ENCODE results near the gene RPTOR. TPM values are rescaled to one million over a fixed set of nuclear protein-coding genes. Genes with fewer than 3 reads are reported as not detected.

Gene RPTOR
- total RNA-seq, 2 experiments from 2014 or later, result 48.1 to 87.8 TPM

DNA sequence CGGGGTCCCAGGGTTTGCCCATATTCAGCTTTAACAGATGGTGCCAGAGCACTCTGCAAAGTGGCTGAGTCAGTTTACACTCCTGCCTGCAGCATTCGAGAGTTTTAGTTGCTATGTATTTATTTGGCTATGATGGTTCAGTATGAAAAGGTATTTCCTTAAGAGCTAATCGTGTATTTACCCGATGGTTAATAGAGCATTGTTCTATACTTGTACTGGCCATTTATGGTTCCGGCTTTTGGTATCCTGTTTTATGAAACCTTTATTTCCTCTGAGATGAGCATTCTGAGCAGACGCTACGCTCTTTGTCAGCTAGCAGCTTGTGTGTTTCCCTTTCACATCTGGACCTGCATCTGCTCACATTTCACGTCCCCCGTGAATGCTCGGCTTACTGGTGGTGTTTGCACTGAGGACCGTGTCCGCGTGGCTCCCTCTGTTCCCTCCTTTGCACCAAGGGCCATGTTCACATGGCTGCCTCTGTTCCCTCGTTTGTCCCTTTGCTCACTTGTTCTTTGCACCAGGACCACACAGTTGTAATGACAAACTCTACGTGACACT lies 297.9 kb downstream of the RPTOR start:
- no peak overlapping the region for H2AFZ ChIP-seq (ENCODE audit: low read length)
- POLR2A ChIA-PET, result no interaction called here
- H3K9me3 ChIP-seq (ENCODE audit: low read length), result no peaks in the 10 kb centered on the region
- H3K9me2 ChIP-seq (ENCODE audit: insufficient read depth, low read length), result no peaks in the 10 kb centered on the region
- H3K79me2 ChIP-seq (ENCODE audit: insufficient read depth, low read depth, low read length), result no peaks in the 10 kb centered on the region
- peaks cover 36% of the 10 kb centered on the region for H3K4me1 ChIP-seq (ENCODE audit: insufficient read depth, low read length, poor library complexity, severe bottlenecking)
- peaks cover 48% of the 10 kb centered on the region for H3K36me3 ChIP-seq (ENCODE audit: insufficient read depth, low read length)
- no TSS peak for BruUV-seq (replicated peaks)
- H4K20me1 ChIP-seq (ENCODE audit: insufficient read depth, low read length), result no peaks in the 10 kb centered on the region
- CTCF ChIA-PET (ENCODE audit: unreplicated experiment), result no interaction called here
- DNase-seq (ENCODE audit: low spot score), result no peak
- no peak overlapping the region for H3K4me2 ChIP-seq (ENCODE audit: low read length)
- H3K27ac ChIP-seq (ENCODE audit: low read depth, low read length, poor library complexity, severe bottlenecking), result no peak overlapping the region
- intact Hi-C loops (cut with micrococcal nuclease; ENCODE audit: unreplicated experiment), result no loop called here
- no peak overlapping the region for H3K4me3 ChIP-seq (ENCODE audit: low read depth, low read length, poor library complexity, severe bottlenecking)
- TF ChIP-seq, protein P1, sequence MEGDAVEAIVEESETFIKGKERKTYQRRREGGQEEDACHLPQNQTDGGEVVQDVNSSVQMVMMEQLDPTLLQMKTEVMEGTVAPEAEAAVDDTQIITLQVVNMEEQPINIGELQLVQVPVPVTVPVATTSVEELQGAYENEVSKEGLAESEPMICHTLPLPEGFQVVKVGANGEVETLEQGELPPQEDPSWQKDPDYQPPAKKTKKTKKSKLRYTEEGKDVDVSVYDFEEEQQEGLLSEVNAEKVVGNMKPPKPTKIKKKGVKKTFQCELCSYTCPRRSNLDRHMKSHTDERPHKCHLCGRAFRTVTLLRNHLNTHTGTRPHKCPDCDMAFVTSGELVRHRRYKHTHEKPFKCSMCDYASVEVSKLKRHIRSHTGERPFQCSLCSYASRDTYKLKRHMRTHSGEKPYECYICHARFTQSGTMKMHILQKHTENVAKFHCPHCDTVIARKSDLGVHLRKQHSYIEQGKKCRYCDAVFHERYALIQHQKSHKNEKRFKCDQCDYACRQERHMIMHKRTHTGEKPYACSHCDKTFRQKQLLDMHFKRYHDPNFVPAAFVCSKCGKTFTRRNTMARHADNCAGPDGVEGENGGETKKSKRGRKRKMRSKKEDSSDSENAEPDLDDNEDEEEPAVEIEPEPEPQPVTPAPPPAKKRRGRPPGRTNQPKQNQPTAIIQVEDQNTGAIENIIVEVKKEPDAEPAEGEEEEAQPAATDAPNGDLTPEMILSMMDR (conservative IDR thresholded peaks at IDR 0.05; ENCODE audit: low read length), result no peak
- TF ChIP-seq EZH2phosphoT487 (IDR thresholded peaks at IDR 0.05; ENCODE audit: borderline replicate concordance, low read depth, low read length), result no peak

DNA sequence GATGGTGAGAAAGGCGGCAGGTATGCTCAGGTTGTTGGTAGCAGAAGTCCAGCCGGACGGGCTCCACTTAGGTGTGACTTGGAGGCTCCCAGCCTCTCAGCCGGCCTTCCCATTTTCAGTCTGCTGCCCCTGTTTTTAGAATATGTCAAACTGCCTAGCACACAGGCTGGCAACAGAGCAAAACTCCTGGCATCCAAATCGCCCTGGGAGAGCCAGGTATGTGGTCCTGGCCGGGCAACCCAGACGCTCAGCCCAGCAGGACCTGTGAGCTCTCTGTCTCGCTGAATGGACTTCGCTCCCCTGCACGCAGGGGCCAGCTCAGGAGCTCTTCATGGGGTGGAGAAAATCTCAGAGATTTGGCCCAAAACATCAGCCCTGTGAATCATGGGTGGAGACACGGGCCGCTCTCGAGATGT lies 299.1 kb downstream of the RPTOR start:
- no peaks in the 10 kb centered on the region for H3K79me2 ChIP-seq (ENCODE audit: insufficient read depth, low read depth, low read length)
- H3K9me3 ChIP-seq (ENCODE audit: low read length), result no peaks in the 10 kb centered on the region
- CTCF ChIA-PET (ENCODE audit: unreplicated experiment), result no interaction called here
- H4K20me1 ChIP-seq (ENCODE audit: insufficient read depth, low read length), result no peaks in the 10 kb centered on the region
- intact Hi-C loops (cut with micrococcal nuclease; ENCODE audit: unreplicated experiment), result no loop called here
- POLR2A ChIA-PET, result no interaction called here
- DNase-seq (ENCODE audit: low spot score), result no peak
- TF ChIP-seq, protein P1 (conservative IDR thresholded peaks at IDR 0.05; ENCODE audit: low read length), result no peak
- TF ChIP-seq EZH2phosphoT487 (IDR thresholded peaks at IDR 0.05; ENCODE audit: borderline replicate concordance, low read depth, low read length), result no peak
- no TSS peak for BruUV-seq (replicated peaks)
- H3K9me2 ChIP-seq (ENCODE audit: insufficient read depth, low read length), result no peaks in the 10 kb centered on the region
- H2AFZ ChIP-seq (ENCODE audit: low read length), result no peak overlapping the region
- no peak overlapping the region for H3K4me3 ChIP-seq (ENCODE audit: low read depth, low read length, poor library complexity, severe bottlenecking)
- no peak overlapping the region for H3K4me2 ChIP-seq (ENCODE audit: low read length)
- no peak overlapping the region for H3K27ac ChIP-seq (ENCODE audit: low read depth, low read length, poor library complexity, severe bottlenecking)
- H3K36me3 ChIP-seq (ENCODE audit: insufficient read depth, low read length), result peaks cover 36% of the 10 kb centered on the region
- peaks cover 36% of the 10 kb centered on the region for H3K4me1 ChIP-seq (ENCODE audit: insufficient read depth, low read length, poor library complexity, severe bottlenecking)

DNA sequence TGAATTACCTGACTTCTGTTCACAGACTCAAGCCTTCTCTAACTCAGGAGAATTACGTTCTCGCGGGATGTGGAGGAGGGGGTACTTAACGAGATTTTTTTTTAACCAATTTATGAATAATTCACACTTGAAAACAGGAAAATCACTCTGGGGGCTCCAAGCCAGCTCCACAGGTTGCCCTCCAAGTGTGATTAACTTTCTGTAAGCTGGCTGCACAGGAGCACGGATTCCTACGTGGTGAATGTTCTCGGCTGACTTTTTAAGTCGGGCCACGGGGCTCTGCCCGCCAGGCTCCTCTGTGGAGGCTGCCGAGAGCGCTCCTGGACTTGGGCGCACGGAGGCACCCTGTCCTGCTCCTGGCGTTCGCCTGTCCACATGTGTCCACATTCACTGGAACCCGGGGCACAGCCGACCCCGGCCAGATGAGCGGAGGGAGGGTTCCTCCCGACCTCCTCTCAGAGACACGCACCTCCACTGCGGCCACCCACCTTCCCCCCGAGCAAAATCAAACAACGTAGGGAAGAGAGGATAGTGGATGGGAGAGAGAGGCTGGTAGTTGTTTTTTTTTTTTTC lies 299.9 kb downstream of the RPTOR start:
- Histone ChIP-seq H4K20me1 (ENCODE audit: insufficient read depth, low read length) (no peaks in the 10 kb centered on the region), H3K4me2 (ENCODE audit: low read length) (peak overlapping the region; percentile 42), H3K9me3 (ENCODE audit: low read length) (no peaks in the 10 kb centered on the region), H3K27ac (ENCODE audit: low read depth, low read length, poor library complexity, severe bottlenecking) (peak overlapping the region; percentile 64), H3K4me3 (ENCODE audit: low read depth, low read length, poor library complexity, severe bottlenecking) (no peak overlapping the region), H2AFZ (ENCODE audit: low read length) (no peak overlapping the region), H3K79me2 (ENCODE audit: insufficient read depth, low read depth, low read length) (no peaks in the 10 kb centered on the region), H3K9me2 (ENCODE audit: insufficient read depth, low read length) (no peaks in the 10 kb centered on the region), H3K4me1 (ENCODE audit: insufficient read depth, low read length, poor library complexity, severe bottlenecking) (peaks cover 36% of the 10 kb centered on the region), H3K36me3 (ENCODE audit: insufficient read depth, low read length) (peaks cover 28% of the 10 kb centered on the region)
- intact Hi-C loops (cut with micrococcal nuclease; ENCODE audit: unreplicated experiment), result no loop called here
- no TSS peak for BruUV-seq (replicated peaks)
- ChIA-PET POLR2A (interaction anchor here (0.6 kb wide), 1 partner anchor 576 kb away, joined by 6 read pairs; no protein-coding TSS in a partner anchor), CTCF (ENCODE audit: unreplicated experiment) (interaction anchor here (0.6 kb wide), 1 partner anchor 8 kb away, joined by 3 read pairs; no protein-coding TSS in a partner anchor)
- TF ChIP-seq, protein P1 (conservative IDR thresholded peaks at IDR 0.05; ENCODE audit: low read length), result no peak
- no peak for TF ChIP-seq EZH2phosphoT487 (IDR thresholded peaks at IDR 0.05; ENCODE audit: borderline replicate concordance, low read depth, low read length)
- DNase-seq (ENCODE audit: low spot score), result no peak

Measured in OCI-LY7 (cell line).